ENCODE measurements around the gene KDM6A.
"Not testable (repeated sequence)": the region's sequence is repeated elsewhere in the genome, so short reads cannot be mapped to it uniquely, and the experiment has no call there.

Gene KDM6A

GRCh38 chrX:45135391-45136075 is 262.5 kb downstream of the KDM6A start:
- peak; percentile 36 for DNase-seq
- in situ Hi-C loops (cut with MboI; ENCODE audit: low pct_unique_long_range_greater_than_20kb, low sequenced_read_pairs) = not testable (repeated sequence)

GRCh38 chrX:45137531-45137930 is 264.5 kb downstream of the KDM6A start:
- in situ Hi-C loops (cut with MboI; ENCODE audit: low pct_unique_long_range_greater_than_20kb, low sequenced_read_pairs) = no loop called here
- peak; percentile 44 for DNase-seq

- in situ Hi-C loops (cut with MboI; ENCODE audit: low pct_unique_long_range_greater_than_20kb, low sequenced_read_pairs) = no loop called here
- no peak for DNase-seq
Observed at GRCh38 chrX:45138525-45138924, 265.5 kb downstream of the KDM6A start.

- no peak for DNase-seq
- in situ Hi-C loops (cut with MboI; ENCODE audit: low pct_unique_long_range_greater_than_20kb, low sequenced_read_pairs) = no loop called here
Observed at GRCh38 chrX:45140812-45141211, 267.8 kb downstream of the KDM6A start.

- in situ Hi-C loops (cut with MboI; ENCODE audit: low pct_unique_long_range_greater_than_20kb, low sequenced_read_pairs) = no loop called here
- no peak for DNase-seq
Observed at GRCh38 chrX:45142185-45142584, 269.2 kb downstream of the KDM6A start.

- in situ Hi-C loops (cut with MboI; ENCODE audit: low pct_unique_long_range_greater_than_20kb, low sequenced_read_pairs) = no loop called here
Observed at GRCh38 chrX:45143455-45143854, 270.5 kb downstream of the KDM6A start.

GRCh38 chrX:45145492-45146215 is 272.7 kb downstream of the KDM6A start:
- in situ Hi-C loops (cut with MboI; ENCODE audit: low pct_unique_long_range_greater_than_20kb, low sequenced_read_pairs) = no loop called here
- no peak for DNase-seq

More at GRCh38 chrX:45143455-45143854, 270.5 kb downstream of the KDM6A start:
- no peak for DNase-seq

GRCh38 chrX:45150821-45151220 is 277.8 kb downstream of the KDM6A start:
- in situ Hi-C loops (cut with MboI; ENCODE audit: low pct_unique_long_range_greater_than_20kb, low sequenced_read_pairs) = no loop called here

GRCh38 chrX:45154033-45154360 is 281.0 kb downstream of the KDM6A start:
- in situ Hi-C loops (cut with MboI; ENCODE audit: low pct_unique_long_range_greater_than_20kb, low sequenced_read_pairs) = no loop called here
- no peak for DNase-seq

More at GRCh38 chrX:45150821-45151220, 277.8 kb downstream of the KDM6A start:
- DNase-seq = no peak

GRCh38 chrX:45154462-45154861 is 281.5 kb downstream of the KDM6A start:
- DNase-seq = no peak
- in situ Hi-C loops (cut with MboI; ENCODE audit: low pct_unique_long_range_greater_than_20kb, low sequenced_read_pairs) = no loop called here

- in situ Hi-C loops (cut with MboI; ENCODE audit: low pct_unique_long_range_greater_than_20kb, low sequenced_read_pairs) = no loop called here
- DNase-seq = no peak
Observed at GRCh38 chrX:45157647-45158046, 284.7 kb downstream of the KDM6A start.

Data from KBM-7 (cell line).